Hepatocyte (in vitro differentiated cells): ENCODE data around the gene MOB2.

ENCODE experiments used
- CTCF ChIP-seq: fragments of 200-600 bp; sonication (generic); IDR thresholded peaks from 2 replicates; pipeline ENCODE4 v1.5.1; 2016; ENCODE audit warnings: antibody characterized with exemption, mild to moderate bottlenecking; ENCODE audit not compliant: poor library complexity
- EZH2 ChIP-seq: fragments of 200-600 bp; sonication (generic); IDR thresholded peaks from 2 replicates; pipeline ENCODE4 v1.6.1; 2016; ENCODE audit warnings: antibody characterized with exemption, mild to moderate bottlenecking, borderline replicate concordance

GRCh38 chr11:1425006-1425405 lies 61.6 kb downstream of the MOB2 start:
- no peak for TF ChIP-seq CTCF
- no peak for TF ChIP-seq EZH2
